Activated effector memory CD4-positive, alpha-beta T cell treated with anti-CD3 and anti-CD28 coated beads, Interleukin-2, amount 50 U/mL, for 16 hours (primary cell): Measurements from ENCODE around the gene RGL1.

Source experiments
- DNase-seq: peaks from one replicate; pipeline ENCODE4 v3.0.0-alpha.2; 2020

RGL1 gene

GRCh38 chr1:183824291-183824690, 19.4 kb downstream of the RGL1 start:
- DNase-seq: no peak

DNA sequence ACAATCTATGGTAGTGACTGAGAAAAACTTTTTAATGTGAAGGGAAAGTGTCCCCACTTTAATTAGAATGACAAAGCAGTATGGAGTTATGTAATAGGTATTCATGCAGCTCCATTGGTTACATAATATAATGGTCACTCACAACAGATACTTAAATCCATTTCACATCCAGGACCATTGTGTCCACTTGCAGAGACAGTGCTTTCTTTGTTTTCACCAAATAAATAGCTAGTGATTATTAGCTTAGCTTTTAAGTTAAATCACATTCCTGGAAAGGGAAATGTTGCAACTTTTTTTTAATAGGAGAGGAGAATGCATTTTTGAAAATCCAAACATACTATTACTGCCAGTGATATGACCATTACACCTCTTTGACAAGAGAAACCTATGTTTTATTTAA, 22.9 kb downstream of the RGL1 start:
- DNase-seq: no peak

DNA sequence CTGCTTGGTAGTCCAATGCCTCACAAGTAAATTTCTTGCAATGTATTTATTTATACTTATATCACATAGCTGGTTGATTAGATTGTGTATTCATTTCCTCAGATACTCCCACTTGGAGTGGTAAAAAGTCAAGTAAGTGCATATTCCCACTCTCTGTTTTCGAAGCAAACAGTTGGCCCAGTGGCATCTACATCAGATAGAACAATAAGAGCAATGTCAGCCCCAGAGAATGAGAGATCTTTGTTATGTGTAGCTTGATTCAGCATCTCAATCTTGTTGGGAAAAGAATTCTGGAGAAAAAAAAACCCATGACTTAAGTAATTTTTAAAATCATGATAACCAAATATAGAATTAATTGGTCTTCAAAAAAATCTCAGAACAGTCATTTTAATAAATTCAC, 25.5 kb downstream of the RGL1 start:
- no peak for DNase-seq

- no peak for DNase-seq
Measured at GRCh38 chr1:183831311-183831710, 26.4 kb downstream of the RGL1 start.

GRCh38 chr1:183832459-183832858, 27.5 kb downstream of the RGL1 start:
- no peak for DNase-seq

DNA sequence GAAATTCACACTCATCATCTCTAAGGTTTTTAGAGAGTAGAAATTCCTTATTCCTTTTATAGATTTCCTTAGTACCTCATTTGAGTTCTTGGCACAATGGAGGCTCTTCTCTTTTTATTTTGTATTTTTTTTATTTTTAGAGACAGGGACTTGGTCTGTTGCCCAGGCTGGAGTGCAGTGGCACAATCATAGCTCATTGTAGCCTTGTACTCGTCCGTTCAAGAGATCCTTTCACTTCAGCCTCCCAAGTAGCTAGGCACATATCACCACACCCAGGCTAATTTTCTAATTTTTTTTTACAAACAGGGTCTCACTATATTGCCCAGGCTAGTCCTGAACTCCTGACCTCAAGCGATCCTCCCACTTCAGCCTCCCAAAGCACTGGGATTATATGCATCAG, 29.6 kb downstream of the RGL1 start:
- DNase-seq: no peak

- DNase-seq: no peak
Measured at GRCh38 chr1:183836598-183836997, 31.7 kb downstream of the RGL1 start.

GRCh38 chr1:183837062-183837461, 32.1 kb downstream of the RGL1 start:
- no peak for DNase-seq

DNA sequence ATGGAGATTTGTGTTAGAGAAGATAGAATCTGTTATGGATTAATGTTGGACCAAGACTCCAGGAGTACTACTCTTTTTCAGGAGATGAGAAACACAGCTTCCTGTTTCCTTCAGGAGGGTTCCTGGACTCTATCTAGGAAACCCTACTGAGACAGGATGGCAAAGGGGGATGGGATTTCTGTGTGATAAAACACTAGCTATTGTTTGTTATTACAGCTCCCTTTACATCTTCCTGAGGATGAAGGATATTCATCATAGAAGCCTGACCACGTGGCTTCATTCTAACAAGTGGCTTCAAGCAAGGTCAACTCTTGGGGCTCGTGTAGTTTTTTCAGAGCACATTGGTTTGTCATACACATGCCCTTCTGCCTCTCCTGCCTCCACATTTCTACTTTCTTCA, 33.3 kb downstream of the RGL1 start:
- DNase-seq: no peak

DNA sequence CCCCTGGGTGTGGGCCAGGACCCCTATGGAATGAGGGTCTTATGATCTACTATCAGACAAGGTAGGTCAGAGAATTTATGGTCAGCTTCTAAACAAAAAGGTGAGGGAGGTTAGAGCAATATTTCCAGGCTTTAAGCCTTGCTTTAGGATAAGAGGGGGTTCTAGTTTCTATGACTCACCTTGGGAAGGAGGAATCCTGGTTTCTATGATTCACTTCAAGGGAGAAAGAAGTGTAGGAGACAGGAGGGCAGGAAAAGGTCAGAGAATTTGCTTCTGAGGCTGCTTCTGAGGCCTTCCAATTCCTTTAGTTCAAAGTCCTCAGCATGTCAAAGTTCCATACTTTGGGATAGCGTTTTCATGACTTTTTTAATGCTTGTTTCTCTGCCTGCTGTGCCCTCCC, 35.2 kb downstream of the RGL1 start:
- DNase-seq: no peak

DNA sequence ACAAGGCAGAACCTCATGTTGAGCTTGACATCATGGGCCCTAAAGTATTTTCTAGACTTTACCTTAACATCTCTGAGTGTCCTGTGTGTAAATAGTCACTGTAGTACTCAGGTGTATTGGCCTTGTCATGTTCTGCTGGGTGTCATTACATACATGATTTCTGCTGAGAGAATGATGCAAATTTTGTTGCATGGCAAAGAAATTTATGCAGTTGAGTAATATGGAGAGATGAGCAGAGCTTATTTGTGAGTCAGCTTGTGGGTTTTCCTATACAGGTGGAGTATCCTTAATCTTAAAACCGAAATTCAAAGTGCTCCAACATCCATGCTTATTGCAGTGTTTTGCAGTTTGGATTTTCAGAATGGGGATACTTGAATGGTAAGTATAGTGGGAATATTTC, 36.6 kb downstream of the RGL1 start:
- no peak for DNase-seq

DNA sequence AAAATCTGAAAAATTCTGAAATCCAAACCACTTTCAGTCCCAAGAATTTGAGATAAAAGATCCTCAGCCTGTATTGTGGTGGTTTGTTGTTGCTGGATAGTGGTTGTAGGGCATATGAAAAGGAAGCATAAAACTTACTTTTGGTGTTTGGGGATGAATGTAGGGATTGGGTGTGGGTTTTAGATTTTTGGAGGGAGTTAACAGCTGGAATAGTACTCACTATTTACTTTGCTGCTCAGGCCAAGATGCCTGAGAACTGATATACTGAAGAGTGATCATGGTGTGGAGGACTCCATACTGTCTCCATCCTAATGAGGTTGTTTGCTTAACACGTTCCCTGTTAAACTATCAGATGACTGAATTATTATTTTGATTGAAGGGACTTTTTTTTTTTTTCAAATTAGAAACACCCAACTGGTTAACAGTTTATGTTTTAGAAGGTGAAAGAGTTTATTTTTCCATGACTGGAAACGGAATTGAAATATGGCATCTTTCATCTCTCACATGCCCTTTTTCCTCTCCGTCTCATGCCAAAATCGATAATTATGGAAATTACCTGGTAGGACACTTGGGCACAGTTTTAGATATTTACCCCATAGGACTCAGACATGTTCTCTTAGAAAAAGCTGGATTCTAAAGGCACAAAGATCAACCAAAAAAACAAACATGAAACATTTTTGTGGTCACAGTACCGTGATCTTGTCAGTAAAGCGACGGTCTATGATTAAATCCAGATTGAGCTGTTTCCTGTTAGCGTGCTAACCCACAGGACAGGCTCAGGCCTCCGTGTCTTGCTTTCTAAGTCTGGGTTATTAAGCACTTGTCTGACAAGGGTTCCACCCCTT, 37.3 kb downstream of the RGL1 start:
- no peak for DNase-seq

DNA sequence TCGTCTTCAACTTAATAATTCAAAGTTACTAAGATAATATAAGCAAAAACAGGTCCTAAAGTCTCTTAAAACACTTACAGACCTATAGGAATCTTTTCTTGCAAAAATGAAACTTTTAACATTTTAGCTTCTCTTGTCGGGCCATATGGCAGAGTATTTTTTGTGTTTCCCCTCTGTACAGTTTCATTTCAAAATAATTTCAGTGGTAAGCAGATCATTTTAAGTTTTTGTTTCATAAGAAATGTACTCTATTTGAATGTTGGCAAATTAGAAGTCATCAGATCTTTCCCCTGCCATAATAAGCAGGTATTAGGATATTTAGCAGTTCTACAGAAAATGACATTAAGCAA, 37.9 kb downstream of the RGL1 start:
- DNase-seq: no peak

- DNase-seq: no peak
Measured at GRCh38 chr1:183844806-183845205, 39.9 kb downstream of the RGL1 start.

DNA sequence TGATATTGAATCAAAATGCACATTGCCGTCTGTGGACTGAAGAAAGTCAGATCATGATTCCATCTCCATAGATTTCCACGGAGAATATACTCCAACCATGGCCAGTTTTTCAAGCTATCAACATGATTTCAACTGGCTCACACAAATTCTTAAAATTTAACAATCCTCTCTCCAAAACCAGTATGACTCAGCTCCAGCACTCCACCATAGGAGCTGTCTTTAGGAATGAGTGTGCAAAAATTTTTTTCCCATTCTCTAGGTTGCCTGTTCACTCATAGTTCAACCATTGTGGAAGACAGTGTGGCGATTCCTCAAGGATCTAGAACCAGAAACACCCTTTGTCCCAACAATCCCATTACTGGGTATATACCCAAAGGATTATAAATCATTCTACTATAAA, 40.8 kb downstream of the RGL1 start:
- DNase-seq: no peak

- no peak for DNase-seq
Measured at GRCh38 chr1:183847641-183848040, 42.7 kb downstream of the RGL1 start.

DNA sequence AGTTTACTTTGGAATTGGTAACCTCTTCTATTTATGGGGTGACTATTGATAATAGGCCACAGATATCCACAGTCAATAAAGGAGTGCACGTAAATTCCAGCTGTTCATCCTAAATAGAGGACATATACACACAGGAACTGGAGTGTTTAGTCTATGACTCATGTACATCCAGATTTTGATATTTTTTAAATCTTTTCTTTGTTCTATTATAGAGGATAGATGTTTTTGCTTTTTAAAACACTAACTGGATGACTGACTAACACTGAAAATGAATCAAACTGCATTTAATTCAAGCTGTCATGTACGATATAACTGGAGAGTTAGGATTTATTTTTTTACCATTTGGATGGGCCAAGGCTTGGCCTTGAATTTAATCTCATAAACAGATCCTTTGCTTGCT, 45.9 kb downstream of the RGL1 start:
- DNase-seq: no peak

- DNase-seq: no peak
Measured at GRCh38 chr1:183859119-183859518, 54.2 kb downstream of the RGL1 start.

- no peak for DNase-seq
Measured at GRCh38 chr1:183859831-183860230, 54.9 kb downstream of the RGL1 start.

DNA sequence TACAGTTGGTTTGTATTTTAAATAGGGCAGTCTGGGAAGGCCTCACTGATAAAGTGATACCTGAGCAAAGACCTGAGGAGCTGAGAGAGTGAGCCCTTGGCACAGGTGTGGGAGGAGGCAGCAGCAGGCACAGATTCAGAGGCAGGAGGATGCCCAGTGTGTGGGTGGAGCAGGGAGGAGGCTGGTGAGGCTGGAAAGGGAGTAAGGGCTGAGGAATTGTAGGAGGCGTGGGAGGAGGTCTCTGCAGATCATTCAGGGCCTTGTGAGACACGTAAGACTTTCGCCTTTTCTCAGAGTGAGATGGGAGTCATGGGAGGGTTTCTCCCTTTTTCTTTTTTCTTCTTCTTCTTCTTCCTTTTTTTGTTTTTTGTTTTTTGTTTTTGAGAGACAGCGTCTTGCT, 58.0 kb downstream of the RGL1 start:
- DNase-seq: no peak

- no peak for DNase-seq
Measured at GRCh38 chr1:183863852-183864251, 58.9 kb downstream of the RGL1 start.

DNA sequence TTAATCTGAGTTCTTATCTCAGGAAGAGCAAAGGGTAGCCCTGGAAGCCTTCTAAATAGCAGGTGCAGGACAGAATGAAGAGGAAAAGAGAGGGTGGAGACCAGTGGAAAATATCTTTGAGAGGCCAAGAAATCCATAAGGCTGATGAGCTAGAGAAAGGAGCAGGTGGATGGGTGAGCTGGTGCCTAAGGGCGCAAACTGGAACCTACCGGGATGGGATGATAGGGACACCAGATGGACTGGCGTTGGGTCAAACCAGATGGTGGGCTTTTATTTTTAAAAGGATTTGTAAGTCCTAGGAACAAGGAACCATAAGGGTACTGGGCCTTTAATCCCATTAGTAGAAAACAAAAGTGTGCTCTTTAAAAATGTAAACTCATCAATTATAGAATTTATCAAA, 59.7 kb downstream of the RGL1 start:
- no peak for DNase-seq

- DNase-seq: no peak
Measured at GRCh38 chr1:183869230-183869629, 64.3 kb downstream of the RGL1 start.

DNA sequence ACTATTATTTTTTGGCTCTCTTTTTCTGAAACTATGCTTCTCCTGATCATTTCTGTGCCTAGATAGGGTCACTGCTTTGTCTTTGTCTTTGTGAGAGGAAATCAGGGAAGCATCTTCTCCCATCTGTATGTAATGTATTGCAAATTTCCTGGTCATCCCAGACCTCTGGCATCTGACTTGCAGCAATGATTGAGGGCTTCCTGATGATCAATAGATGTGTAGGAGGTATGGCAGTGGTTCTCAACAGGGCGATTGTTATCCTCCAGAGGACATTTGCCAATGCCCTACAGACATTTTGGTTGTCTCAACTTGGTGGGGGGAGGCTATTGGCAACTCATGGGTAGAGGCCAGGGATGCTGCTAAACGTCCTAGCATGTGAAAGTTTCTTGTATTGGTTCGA, 64.7 kb downstream of the RGL1 start:
- DNase-seq: no peak

- DNase-seq: no peak
Measured at GRCh38 chr1:183870351-183871077, 65.6 kb downstream of the RGL1 start.
